ENCODE results near the gene COL8A2. TPM values are rescaled to one million over a fixed set of nuclear protein-coding genes. Genes with fewer than 3 reads are reported as not detected.

The COL8A2 gene
- polyA plus RNA-seq, 6 donors from 2014 or later = 0.10 to 0.25 (median 0.19) TPM; not detected in 3

- H3K27me3 Mint-ChIP-seq = no peaks in the 10 kb centered on the region
- no peak for ATAC-seq (ENCODE audit: low read depth in 2 of 2)
- H3K4me1 Mint-ChIP-seq = peaks cover 0 to 10% (median 0%) of the 10 kb centered on the region in 3 donors
- H3K27ac Mint-ChIP-seq = peak overlapping the region in 4 of 6 donors; percentile 8 to 94 (median 42)
- H3K4me3 Mint-ChIP-seq = no peak overlapping the region
- DNase-seq = no peak
- H3K9me3 Mint-ChIP-seq = no peaks in the 10 kb centered on the region
- H3K36me3 Mint-ChIP-seq = no peaks in the 10 kb centered on the region
Measured at GRCh38 chr1:36096500-36097432, 28.3 kb downstream of the COL8A2 start.

- H3K4me1 Mint-ChIP-seq = peaks cover 0 to 18% (median 0%) of the 10 kb centered on the region in 3 donors
- ATAC-seq (ENCODE audit: low read depth in 2 of 2) (no peak), DNase-seq (no peak)
- H3K36me3 Mint-ChIP-seq = no peaks in the 10 kb centered on the region
- no peak overlapping the region for H3K4me3 Mint-ChIP-seq
- peak overlapping the region in 2 of 6 donors; percentile 8 to 29 for H3K27ac Mint-ChIP-seq
- H3K27me3 Mint-ChIP-seq = no peaks in the 10 kb centered on the region
- H3K9me3 Mint-ChIP-seq = no peaks in the 10 kb centered on the region
Measured at GRCh38 chr1:36095760-36096405, 29.1 kb downstream of the COL8A2 start.

- DNase-seq (no peak), ATAC-seq (ENCODE audit: low read depth in 2 of 2) (no peak)
- Mint-ChIP-seq H3K27me3 (no peaks in the 10 kb centered on the region), H3K4me3 (no peak overlapping the region), H3K9me3 (no peaks in the 10 kb centered on the region), H3K4me1 (peaks cover 5 to 19% (median 7%) of the 10 kb centered on the region in 3 donors), H3K36me3 (no peaks in the 10 kb centered on the region), H3K27ac (no peak overlapping the region)
Measured at GRCh38 chr1:36094621-36095061, 30.4 kb downstream of the COL8A2 start.

- no peak for ATAC-seq (ENCODE audit: low read depth in 2 of 2)
- Mint-ChIP-seq H3K27me3 (no peaks in the 10 kb centered on the region), H3K4me1 (peaks cover 12 to 24% (median 12%) of the 10 kb centered on the region in 3 donors), H3K9me3 (no peaks in the 10 kb centered on the region), H3K4me3 (peak overlapping the region in 1 of 8 donors; percentile 18), H3K27ac (no peak overlapping the region), H3K36me3 (no peaks in the 10 kb centered on the region)
- no peak for DNase-seq
Measured at GRCh38 chr1:36093929-36094328, 31.1 kb downstream of the COL8A2 start.

- H3K36me3 Mint-ChIP-seq = no peaks in the 10 kb centered on the region
- ATAC-seq (ENCODE audit: low read depth in 2 of 2) = no peak
- no peak overlapping the region for H3K27ac Mint-ChIP-seq
- no peak overlapping the region for H3K4me3 Mint-ChIP-seq
- DNase-seq = no peak
- no peaks in the 10 kb centered on the region for H3K9me3 Mint-ChIP-seq
- no peaks in the 10 kb centered on the region for H3K27me3 Mint-ChIP-seq
- peaks cover 12 to 24% (median 12%) of the 10 kb centered on the region in 3 donors for H3K4me1 Mint-ChIP-seq
Measured at GRCh38 chr1:36093226-36093625, 31.8 kb downstream of the COL8A2 start.

- H3K4me3 Mint-ChIP-seq = peak overlapping the region in 2 of 8 donors; percentile 20 to 61
Measured at GRCh38 chr1:36092798-36093185, 32.2 kb downstream of the COL8A2 start.

GRCh38 chr1:36092166-36092797 is 32.7 kb downstream of the COL8A2 start:
- peaks cover 12 to 24% (median 12%) of the 10 kb centered on the region in 3 donors for H3K4me1 Mint-ChIP-seq
- H3K36me3 Mint-ChIP-seq = no peaks in the 10 kb centered on the region
- H3K9me3 Mint-ChIP-seq = no peaks in the 10 kb centered on the region
- peak overlapping the region in 1 of 6 donors; percentile 49 for H3K27ac Mint-ChIP-seq
- H3K27me3 Mint-ChIP-seq = no peaks in the 10 kb centered on the region
- no peak for DNase-seq
- H3K4me3 Mint-ChIP-seq = peak overlapping the region in 3 of 8 donors; percentile 61 to 74 (median 66)
- no peak for ATAC-seq (ENCODE audit: low read depth in 2 of 2)

More at GRCh38 chr1:36092798-36093185, 32.2 kb downstream of the COL8A2 start:
- ATAC-seq (ENCODE audit: low read depth in 2 of 2) (no peak), DNase-seq (no peak)
- H3K27me3 Mint-ChIP-seq = no peaks in the 10 kb centered on the region
- H3K4me1 Mint-ChIP-seq = peaks cover 12 to 24% (median 12%) of the 10 kb centered on the region in 3 donors
- no peaks in the 10 kb centered on the region for H3K36me3 Mint-ChIP-seq
- no peaks in the 10 kb centered on the region for H3K9me3 Mint-ChIP-seq
- peak overlapping the region in 1 of 6 donors; percentile 49 for H3K27ac Mint-ChIP-seq

GRCh38 chr1:36091698-36092097 is 33.3 kb downstream of the COL8A2 start:
- peak overlapping the region in 1 of 6 donors; percentile 49 for H3K27ac Mint-ChIP-seq
- ATAC-seq (ENCODE audit: low read depth in 2 of 2) = no peak

GRCh38 chr1:36091141-36091540 is 33.9 kb downstream of the COL8A2 start:
- peak overlapping the region in 2 of 6 donors; percentile 49 to 76 for H3K27ac Mint-ChIP-seq
- peak overlapping the region in 1 of 8 donors; percentile 61 for H3K4me3 Mint-ChIP-seq
- H3K4me1 Mint-ChIP-seq = peaks cover 12 to 27% (median 15%) of the 10 kb centered on the region in 3 donors
- no peaks in the 10 kb centered on the region for H3K36me3 Mint-ChIP-seq
- no peak for DNase-seq
- no peaks in the 10 kb centered on the region for H3K9me3 Mint-ChIP-seq
- no peak for ATAC-seq (ENCODE audit: low read depth in 2 of 2)
- H3K27me3 Mint-ChIP-seq = peaks cover 0 to 6% (median 0%) of the 10 kb centered on the region in 3 donors

More at GRCh38 chr1:36091698-36092097, 33.3 kb downstream of the COL8A2 start:
- Mint-ChIP-seq H3K9me3 (no peaks in the 10 kb centered on the region), H3K4me3 (peak overlapping the region in 3 of 8 donors; percentile 35 to 64 (median 61)), H3K27me3 (peaks cover 0 to 6% (median 0%) of the 10 kb centered on the region in 3 donors), H3K4me1 (peaks cover 12 to 27% (median 15%) of the 10 kb centered on the region in 3 donors), H3K36me3 (no peaks in the 10 kb centered on the region)
- no peak for DNase-seq

- Mint-ChIP-seq H3K36me3 (no peaks in the 10 kb centered on the region), H3K27me3 (peaks cover 0 to 12% (median 0%) of the 10 kb centered on the region in 3 donors), H3K4me3 (peak overlapping the region; percentile 83 to 98 (median 94)), H3K27ac (peak overlapping the region; percentile 91 to 99 (median 94)), H3K4me1 (peaks cover 12 to 27% (median 15%) of the 10 kb centered on the region in 3 donors), H3K9me3 (no peaks in the 10 kb centered on the region)
- no peak for DNase-seq
- ATAC-seq (ENCODE audit: low read depth in 2 of 2) = no peak
Measured at GRCh38 chr1:36089393-36090121, 35.5 kb downstream of the COL8A2 start.

GRCh38 chr1:36088577-36089392 is 36.2 kb downstream of the COL8A2 start, which contains the start of gene ADPRS:
ADPRS (plus strand) TSS chr1:36088892; CDS start chr1:36088905, 13 bp downstream.
- no peaks in the 10 kb centered on the region for H3K9me3 Mint-ChIP-seq
- ATAC-seq (ENCODE audit: low read depth in 2 of 2) = peak; percentile 88 to 90
- peak within 1 kb of the TSS; percentile 83 to 98 (median 94) for H3K4me3 Mint-ChIP-seq
- H3K4me1 Mint-ChIP-seq = peaks cover 12 to 27% (median 15%) of the 10 kb centered on the region in 3 donors
- H3K27me3 Mint-ChIP-seq = peaks cover 0 to 18% (median 0%) of the 10 kb centered on the region in 3 donors
- no peaks in the 10 kb centered on the region for H3K36me3 Mint-ChIP-seq
- DNase-seq = peak; percentile 87
- peak within 1 kb of the TSS; percentile 91 to 99 (median 94) for H3K27ac Mint-ChIP-seq

GRCh38 chr1:36088265-36088576 is 36.8 kb downstream of the COL8A2 start:
- H3K4me3 Mint-ChIP-seq = peak overlapping the region; percentile 83 to 98 (median 94)
- H3K36me3 Mint-ChIP-seq = no peaks in the 10 kb centered on the region
- H3K9me3 Mint-ChIP-seq = no peaks in the 10 kb centered on the region
- H3K27ac Mint-ChIP-seq = peak overlapping the region in 1 of 6 donors; percentile 92
- ATAC-seq (ENCODE audit: low read depth in 2 of 2) = peak; percentile 3
- H3K27me3 Mint-ChIP-seq = peaks cover 0 to 18% (median 0%) of the 10 kb centered on the region in 3 donors
- no peak for DNase-seq
- peaks cover 12 to 27% (median 15%) of the 10 kb centered on the region in 3 donors for H3K4me1 Mint-ChIP-seq

Data from naive B cell (primary cell).